Measurements from ENCODE around the gene CRYGB. TPM values are rescaled to one million over a fixed set of nuclear protein-coding genes. Genes with fewer than 3 reads are reported as not detected.

CRYGB gene
- total and polyA plus RNA-seq, 2 donors (not counting 3 experiments of a cell fraction or from before 2014, with no cell fraction given), result not detected

- H3K36me3 ChIP-seq (ENCODE audit: control insufficient read depth in 2 of 2, extremely low read depth in 1 of 2, insufficient read depth in 2 of 2, low read length in 2 of 2), result no peaks in the 10 kb centered on the region
- dilution Hi-C loops (cut with MboI; ENCODE audit: extremely low pct_ligation_motif_present, low sequenced_read_pairs) (no loop called here), intact Hi-C loops (cut with micrococcal nuclease) (no loop called here)
- H3K27me3 ChIP-seq (ENCODE audit: control insufficient read depth in 2 of 2, insufficient read depth in 2 of 2, low read length in 2 of 2), result peaks cover 7 to 11% of the 10 kb centered on the region in 2 experiments
- TF ChIP-seq POLR2A (IDR thresholded peaks at IDR 0.05; ENCODE audit: low read depth, low read length) (no peak), FOS (IDR thresholded peaks at IDR 0.05; ENCODE audit: borderline replicate concordance, insufficient read depth, low read length) (no peak), POLR2AphosphoS5 (IDR thresholded peaks at IDR 0.05; ENCODE audit: insufficient read depth, low read depth, low read length) (no peak), CTCF (IDR thresholded peaks at IDR 0.05; ENCODE audit: extremely low read depth in 1 of 2, insufficient read depth in 1 of 2, low read depth in 1 of 2, low read length in 2 of 2) (no peak), MAX (IDR thresholded peaks at IDR 0.05; ENCODE audit: insufficient read depth, insufficient read length) (no peak), EZH2 (IDR thresholded peaks at IDR 0.05; ENCODE audit: borderline replicate concordance, low read depth, low read length, severe bottlenecking) (no peak), MYC (IDR thresholded peaks at IDR 0.05; ENCODE audit: low read depth, low read length) (no peak), GATA2 (IDR thresholded peaks at IDR 0.05; ENCODE audit: insufficient read depth, insufficient read length, low read depth, low read length) (no peak), JUN (IDR thresholded peaks at IDR 0.05; ENCODE audit: borderline replicate concordance, insufficient read depth, insufficient read length, low read depth) (no peak)
- no peak for FAIRE-seq
- H3K4me2 ChIP-seq (ENCODE audit: insufficient read depth, low read length), result no peak overlapping the region
- no peaks in the 10 kb centered on the region for H3K9me3 ChIP-seq (replicated peaks; ENCODE audit: control insufficient read depth, insufficient read depth, low read length)
- no peak for DNase-seq (ENCODE audit: low read depth, low spot score)
- H3K27ac ChIP-seq (ENCODE audit: insufficient read depth, low read depth, low read length), result no peak overlapping the region
- no peaks in the 10 kb centered on the region for H3K79me2 ChIP-seq (ENCODE audit: control insufficient read depth, insufficient read depth, low read length)
- H3K9me1 ChIP-seq (replicated peaks; ENCODE audit: control insufficient read depth, extremely low read depth, insufficient read depth, low read length), result no peaks in the 10 kb centered on the region
- ChIA-PET CTCF (no interaction called here), POLR2A (no interaction called here)
- H2AFZ ChIP-seq (ENCODE audit: low read depth, low read length), result no peak overlapping the region
- no peaks in the 10 kb centered on the region for H3K4me1 ChIP-seq (ENCODE audit: control insufficient read depth, extremely low read depth, insufficient read depth, low read length)
- no TSS peak for BruUV-seq (replicated peaks)
- no peak overlapping the region for H3K9ac ChIP-seq (replicated peaks; ENCODE audit: extremely low read depth, insufficient read depth, low read length)
- no peak overlapping the region for H3K4me3 ChIP-seq (replicated peaks in 1 of 3; ENCODE audit: insufficient read depth in 1 of 3, low read depth in 1 of 3, low read length in 3 of 3)
- no peaks in the 10 kb centered on the region for H4K20me1 ChIP-seq (replicated peaks; ENCODE audit: control insufficient read depth, extremely low read depth, insufficient read depth, low read length)
Observed at GRCh38 chr2:208189069-208189809, 43.3 kb upstream of the CRYGB start.

Data from endothelial cell of umbilical vein (primary cell).